Measurements from ENCODE around the gene CKB.

- TF ChIP-seq, protein P1, sequence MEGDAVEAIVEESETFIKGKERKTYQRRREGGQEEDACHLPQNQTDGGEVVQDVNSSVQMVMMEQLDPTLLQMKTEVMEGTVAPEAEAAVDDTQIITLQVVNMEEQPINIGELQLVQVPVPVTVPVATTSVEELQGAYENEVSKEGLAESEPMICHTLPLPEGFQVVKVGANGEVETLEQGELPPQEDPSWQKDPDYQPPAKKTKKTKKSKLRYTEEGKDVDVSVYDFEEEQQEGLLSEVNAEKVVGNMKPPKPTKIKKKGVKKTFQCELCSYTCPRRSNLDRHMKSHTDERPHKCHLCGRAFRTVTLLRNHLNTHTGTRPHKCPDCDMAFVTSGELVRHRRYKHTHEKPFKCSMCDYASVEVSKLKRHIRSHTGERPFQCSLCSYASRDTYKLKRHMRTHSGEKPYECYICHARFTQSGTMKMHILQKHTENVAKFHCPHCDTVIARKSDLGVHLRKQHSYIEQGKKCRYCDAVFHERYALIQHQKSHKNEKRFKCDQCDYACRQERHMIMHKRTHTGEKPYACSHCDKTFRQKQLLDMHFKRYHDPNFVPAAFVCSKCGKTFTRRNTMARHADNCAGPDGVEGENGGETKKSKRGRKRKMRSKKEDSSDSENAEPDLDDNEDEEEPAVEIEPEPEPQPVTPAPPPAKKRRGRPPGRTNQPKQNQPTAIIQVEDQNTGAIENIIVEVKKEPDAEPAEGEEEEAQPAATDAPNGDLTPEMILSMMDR (IDR thresholded peaks at IDR 0.05; ENCODE audit: low read depth, low read length, missing input control), result no peak
- TF ChIP-seq YY1 (IDR thresholded peaks at IDR 0.05) (no peak), GABPA (IDR thresholded peaks at IDR 0.05 in 1 of 2, conservative IDR thresholded peaks at IDR 0.05 in 1 of 2) (no peak), MAX (IDR thresholded peaks at IDR 0.05) (no peak), TAF1 (conservative IDR thresholded peaks at IDR 0.05) (no peak)
- TF ChIP-seq, protein P2, sequence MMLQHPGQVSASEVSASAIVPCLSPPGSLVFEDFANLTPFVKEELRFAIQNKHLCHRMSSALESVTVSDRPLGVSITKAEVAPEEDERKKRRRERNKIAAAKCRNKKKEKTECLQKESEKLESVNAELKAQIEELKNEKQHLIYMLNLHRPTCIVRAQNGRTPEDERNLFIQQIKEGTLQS (IDR thresholded peaks at IDR 0.05), result no peak
These were observed 39.0 kb upstream of the CKB start for GRCh38 chr14:103561381-103562178.

Measured in liver (tissue), 3 donors.